Measurements from ENCODE around the gene RAI2.
A peak's percentile ranks its signal among the peaks of the same experiment; 100 is the strongest.

The RAI2 gene

GRCh38 chrX:17860811-17861488, at the start of gene RAI2:
TSS of gene RAI2 (minus strand) at chrX:17861298. CDS start at chrX:17802010, 59,288 bp downstream.
- DNase-seq: no peak

DNA sequence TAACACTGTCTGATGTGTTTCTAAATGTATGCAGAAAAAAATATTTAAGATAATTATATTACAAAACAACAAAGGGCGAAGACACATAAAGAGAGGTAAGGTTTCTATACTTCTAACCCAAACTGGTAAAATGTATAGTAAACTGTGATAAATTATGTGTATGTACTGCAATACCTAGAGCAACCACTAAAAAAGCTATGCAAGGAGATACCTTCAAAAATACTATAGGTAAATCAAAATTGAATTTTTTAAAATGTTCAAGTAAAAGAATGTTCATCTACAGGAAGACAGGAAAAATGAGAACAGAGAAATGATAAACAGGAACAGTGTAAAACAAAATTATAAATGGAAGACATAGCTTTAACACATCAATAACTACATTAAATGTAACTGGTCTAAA, 27.3 kb upstream of the RAI2 start:
- DNase-seq: no peak

DNA sequence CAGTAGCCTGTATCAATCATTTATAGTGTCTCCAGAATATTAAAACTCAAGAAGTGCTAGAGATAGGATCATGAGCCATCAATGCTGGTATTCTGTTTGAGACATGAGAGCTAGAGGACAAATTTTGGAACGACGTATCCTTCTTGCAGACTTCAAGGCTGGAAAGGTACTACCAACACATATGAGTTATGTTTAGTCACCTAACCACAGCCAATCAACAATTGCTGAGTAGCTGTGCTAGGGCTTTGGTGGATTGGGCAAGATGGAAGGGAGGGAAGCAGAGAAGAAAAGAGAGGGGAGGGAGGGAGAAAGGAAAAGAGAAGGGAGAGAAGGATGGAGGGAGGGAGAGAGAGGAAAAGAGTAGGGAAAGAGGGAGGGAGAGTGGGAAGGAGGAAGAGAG, 21.6 kb upstream of the RAI2 start:
- no peak for DNase-seq

GRCh38 chrX:17878028-17878670, 17.1 kb upstream of the RAI2 start:
- DNase-seq: no peak

DNA sequence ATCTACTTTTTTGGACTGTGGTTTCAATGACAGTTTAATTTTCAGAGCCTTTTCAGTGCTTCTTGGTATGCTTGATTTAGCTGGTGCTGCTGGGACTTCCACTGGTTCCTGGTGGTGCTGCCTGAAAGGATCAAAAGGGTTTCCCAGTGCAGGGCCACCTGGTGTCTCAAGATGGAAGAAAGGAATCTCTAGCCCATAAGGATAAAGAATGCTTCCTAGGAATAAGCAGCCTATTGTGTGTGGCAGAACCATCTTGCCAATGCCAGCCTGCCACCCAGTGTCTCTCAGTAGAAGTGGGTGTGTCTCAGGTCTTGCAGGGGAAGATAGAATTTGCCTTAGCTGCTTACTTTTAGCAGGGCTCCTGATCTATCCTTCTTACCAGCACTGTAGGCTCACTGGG, 15.0 kb upstream of the RAI2 start:
- no peak for DNase-seq

- DNase-seq: no peak
Observed at GRCh38 chrX:17869580-17869979, 8.5 kb upstream of the RAI2 start.

GRCh38 chrX:17861489-17862011, 452 bp upstream of the RAI2 start:
- no peak for DNase-seq

DNA sequence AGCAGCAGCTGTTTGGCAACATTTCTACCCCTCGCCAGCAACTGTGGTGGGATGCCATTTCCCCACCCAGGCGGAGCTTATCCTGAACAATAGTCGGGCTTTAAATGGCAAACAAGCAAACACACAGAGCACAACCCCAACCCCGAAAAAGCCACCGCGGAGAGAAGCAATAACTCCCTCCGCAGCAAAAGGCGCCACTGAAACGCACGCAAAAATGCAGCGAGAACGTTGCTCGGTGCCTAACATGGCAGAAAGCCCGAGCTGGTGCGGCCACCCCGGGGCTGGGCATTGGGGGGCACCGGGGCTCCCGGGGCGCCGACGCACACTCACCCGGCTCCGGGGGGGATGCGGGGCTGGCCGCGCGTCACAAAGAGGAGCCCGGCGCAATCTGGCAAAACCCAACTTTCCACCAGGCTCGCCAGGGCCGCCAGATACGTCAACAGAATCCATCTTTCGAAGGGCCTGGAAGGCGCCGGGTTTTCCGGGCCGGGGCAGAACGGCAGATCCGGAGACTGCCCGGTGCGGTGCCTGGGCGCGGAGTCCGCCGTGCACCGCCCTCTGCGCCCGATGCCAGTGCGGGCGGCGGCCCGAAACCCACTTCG, 818 bp downstream of the RAI2 start:
- DNase-seq: no peak

- DNase-seq: no peak
Observed at GRCh38 chrX:17859609-17860178, 1.4 kb downstream of the RAI2 start.

DNA sequence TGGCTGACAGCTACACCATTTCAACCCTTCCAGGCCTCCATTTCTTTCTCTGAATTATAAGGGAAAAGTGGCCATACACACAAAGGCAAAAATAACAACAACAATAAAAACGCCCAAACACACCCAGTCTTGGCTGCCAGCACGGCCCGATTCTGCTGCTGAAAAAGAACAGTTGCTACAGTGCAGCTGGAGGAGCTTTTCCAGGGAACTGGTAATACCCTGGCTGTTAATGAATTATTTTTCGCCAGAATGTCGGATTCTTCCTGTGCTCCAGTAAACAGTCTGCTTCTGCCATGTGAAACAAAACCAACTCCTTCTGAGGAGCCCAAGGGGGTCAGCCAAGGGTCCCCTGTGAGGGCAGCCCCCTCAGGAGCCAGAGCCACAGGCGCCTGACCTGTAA, 6.6 kb downstream of the RAI2 start:
- DNase-seq: no peak

- DNase-seq: no peak
Observed at GRCh38 chrX:17854069-17854468, 7.0 kb downstream of the RAI2 start.

DNA sequence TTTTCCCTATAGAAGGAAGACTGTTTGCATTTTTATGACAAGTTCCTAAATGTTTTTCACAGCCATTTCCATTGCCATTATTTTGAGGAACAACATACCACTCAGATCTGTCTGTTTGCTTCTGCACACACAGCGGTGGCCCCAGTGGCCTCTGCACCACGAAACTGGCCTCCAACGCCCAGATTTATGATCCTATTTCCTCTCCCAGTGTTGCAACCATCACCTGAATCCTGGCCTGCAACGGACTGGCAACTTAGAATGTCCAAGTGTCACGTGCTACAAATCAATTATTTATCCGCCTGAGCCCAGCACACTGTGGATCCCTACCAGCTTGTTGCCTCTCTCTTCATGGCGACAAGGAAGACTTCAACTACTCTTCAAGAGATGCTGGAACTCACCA, 9.2 kb downstream of the RAI2 start:
- no peak for DNase-seq

DNA sequence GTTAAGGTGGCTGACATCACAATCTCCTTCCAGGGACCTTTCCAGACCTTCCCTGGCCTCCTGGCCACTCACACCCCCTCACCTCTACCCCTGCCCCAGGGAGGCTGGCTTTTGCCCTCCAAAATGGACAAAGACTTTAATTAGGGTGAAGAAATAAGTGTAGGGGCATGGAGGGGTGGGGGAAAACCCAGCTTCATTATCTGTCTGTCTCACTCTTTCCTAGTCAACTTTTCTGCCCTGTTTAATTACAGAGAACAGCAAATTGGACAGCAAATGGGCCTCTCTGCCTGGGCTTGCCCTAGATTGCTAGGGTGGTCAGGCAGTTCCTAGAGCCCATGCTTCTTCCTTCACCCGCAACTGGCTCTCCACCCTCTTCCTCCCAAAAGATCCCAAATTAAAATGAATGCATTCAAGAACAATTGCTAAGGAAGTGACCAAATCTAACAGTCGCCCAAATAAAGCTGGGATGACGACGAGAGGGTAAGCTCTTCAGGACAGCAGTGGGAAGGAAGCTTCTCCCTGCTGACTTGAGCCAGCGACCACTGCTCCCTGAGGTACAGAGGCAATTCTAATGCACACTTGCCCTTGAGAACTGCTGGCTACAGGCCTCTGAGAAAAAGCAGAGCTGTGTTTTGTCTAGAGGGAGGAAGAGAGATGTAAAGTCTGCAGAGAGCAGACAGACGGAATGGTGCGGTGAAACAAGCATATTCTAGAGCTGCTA, 12.4 kb downstream of the RAI2 start:
- no peak for DNase-seq

DNA sequence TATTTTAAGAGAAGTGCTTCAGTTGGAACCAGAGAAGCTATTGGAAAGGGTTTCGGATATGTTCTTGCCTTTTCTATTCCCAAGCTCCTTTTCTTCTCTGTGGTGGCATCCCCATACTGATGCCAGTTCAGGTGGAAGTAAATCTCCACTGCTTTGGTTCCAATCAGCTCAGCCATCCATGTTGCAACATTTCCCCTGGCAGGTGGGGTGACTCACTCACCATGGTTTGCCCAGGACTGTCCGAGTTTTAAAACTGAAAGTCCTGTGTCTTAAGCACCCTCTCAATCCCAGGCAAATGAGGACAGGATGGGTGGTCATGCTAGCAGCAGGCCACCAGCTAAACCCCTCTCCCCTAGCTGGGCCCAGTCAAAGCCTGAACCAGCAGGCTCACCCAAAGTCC, 15.1 kb downstream of the RAI2 start:
- DNase-seq: no peak

GRCh38 chrX:17844236-17844635, 16.9 kb downstream of the RAI2 start:
- no peak for DNase-seq

- DNase-seq: peak; percentile 5
Observed at GRCh38 chrX:17842769-17843525, 18.2 kb downstream of the RAI2 start.

GRCh38 chrX:17839269-17839668, 21.8 kb downstream of the RAI2 start:
- no peak for DNase-seq

GRCh38 chrX:17836830-17837229, 24.3 kb downstream of the RAI2 start:
- DNase-seq: no peak

DNA sequence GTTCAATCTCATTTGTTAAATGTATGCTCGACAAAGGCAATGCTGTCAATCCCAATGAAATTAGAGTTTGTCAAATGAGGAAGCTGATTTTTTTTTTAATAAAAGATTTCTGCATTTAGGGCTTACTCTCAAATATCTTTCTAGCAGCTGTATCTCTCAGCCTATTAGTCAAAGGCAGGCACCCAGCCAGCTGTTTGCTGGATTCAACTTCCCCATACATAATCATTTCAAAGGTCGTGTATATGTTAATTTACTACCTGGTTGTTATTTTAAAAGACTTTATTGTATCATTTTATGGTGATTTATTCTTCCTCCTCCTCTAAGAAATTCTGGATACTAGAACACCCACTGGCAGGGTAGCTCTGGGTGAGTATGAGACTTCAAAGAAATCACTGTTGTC, 27.1 kb downstream of the RAI2 start:
- DNase-seq: no peak

DNA sequence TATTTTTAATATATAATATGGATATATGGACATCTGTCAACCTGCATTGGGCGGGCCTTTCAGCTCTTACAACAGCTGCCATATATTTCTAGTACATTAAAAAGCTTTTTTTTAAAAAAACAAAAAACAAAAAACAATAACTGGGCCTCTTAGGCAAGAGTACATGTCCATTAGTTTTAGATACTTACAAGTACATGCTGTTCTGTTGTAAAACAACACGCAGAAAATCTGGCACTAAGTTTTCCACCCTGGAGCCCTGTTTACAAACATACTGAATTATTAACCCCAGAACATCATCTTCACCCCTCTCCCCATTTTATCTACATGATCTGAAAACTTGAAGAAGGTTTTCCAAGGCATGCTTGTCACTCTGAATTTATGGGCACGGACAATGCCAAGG, 29.8 kb downstream of the RAI2 start:
- no peak for DNase-seq

- no peak for DNase-seq
Observed at GRCh38 chrX:17830211-17830610, 30.9 kb downstream of the RAI2 start.

- no peak for DNase-seq
Observed at GRCh38 chrX:17829566-17829965, 31.5 kb downstream of the RAI2 start.

All from suppressor macrophage treated with lipopolysaccharide for 4 hours (primary cell).